22Rv1 (cell line): ENCODE data around the gene FOXP4.

Source experiments
- H3K27ac ChIP-seq: fragments of 450-650 bp; 2 replicates; pipeline ENCODE4 v1.5.1; 2017
- ZFX ChIP-seq: fragments of 450-650 bp; IDR thresholded peaks from 2 replicates; pipeline ENCODE4 v1.6.1; 2017; ENCODE audit warnings: antibody characterized with exemption, borderline replicate concordance
- TF ChIP-seq, protein P1 (sequence below): fragments of 450-650 bp; IDR thresholded peaks from 2 replicates; pipeline ENCODE4 v1.5.1; 2017; ENCODE audit warnings: mild to moderate bottlenecking

The FOXP4 gene

DNA sequence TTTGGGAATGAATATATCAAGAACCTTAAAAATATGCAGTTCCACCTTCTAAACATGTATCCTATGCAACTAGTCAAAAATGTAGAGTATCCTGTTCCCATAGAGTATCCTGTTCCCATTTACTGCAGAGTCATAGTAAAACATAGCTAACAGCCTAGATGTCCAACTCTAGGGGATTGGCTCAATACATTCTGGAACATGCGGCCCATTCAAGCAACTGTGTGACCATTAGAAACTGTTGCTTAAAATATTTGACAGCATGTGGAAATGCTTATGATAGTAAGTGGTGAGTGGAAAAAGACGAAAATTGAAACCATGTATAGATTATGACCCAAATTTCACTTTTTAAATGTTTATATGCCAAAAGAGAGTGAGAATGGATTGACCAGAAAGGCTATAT lies 11.2 kb downstream of the FOXP4 start:
- TF ChIP-seq, protein P1, sequence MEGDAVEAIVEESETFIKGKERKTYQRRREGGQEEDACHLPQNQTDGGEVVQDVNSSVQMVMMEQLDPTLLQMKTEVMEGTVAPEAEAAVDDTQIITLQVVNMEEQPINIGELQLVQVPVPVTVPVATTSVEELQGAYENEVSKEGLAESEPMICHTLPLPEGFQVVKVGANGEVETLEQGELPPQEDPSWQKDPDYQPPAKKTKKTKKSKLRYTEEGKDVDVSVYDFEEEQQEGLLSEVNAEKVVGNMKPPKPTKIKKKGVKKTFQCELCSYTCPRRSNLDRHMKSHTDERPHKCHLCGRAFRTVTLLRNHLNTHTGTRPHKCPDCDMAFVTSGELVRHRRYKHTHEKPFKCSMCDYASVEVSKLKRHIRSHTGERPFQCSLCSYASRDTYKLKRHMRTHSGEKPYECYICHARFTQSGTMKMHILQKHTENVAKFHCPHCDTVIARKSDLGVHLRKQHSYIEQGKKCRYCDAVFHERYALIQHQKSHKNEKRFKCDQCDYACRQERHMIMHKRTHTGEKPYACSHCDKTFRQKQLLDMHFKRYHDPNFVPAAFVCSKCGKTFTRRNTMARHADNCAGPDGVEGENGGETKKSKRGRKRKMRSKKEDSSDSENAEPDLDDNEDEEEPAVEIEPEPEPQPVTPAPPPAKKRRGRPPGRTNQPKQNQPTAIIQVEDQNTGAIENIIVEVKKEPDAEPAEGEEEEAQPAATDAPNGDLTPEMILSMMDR: no peak
- TF ChIP-seq ZFX: no peak
- no peak overlapping the region for H3K27ac ChIP-seq

DNA sequence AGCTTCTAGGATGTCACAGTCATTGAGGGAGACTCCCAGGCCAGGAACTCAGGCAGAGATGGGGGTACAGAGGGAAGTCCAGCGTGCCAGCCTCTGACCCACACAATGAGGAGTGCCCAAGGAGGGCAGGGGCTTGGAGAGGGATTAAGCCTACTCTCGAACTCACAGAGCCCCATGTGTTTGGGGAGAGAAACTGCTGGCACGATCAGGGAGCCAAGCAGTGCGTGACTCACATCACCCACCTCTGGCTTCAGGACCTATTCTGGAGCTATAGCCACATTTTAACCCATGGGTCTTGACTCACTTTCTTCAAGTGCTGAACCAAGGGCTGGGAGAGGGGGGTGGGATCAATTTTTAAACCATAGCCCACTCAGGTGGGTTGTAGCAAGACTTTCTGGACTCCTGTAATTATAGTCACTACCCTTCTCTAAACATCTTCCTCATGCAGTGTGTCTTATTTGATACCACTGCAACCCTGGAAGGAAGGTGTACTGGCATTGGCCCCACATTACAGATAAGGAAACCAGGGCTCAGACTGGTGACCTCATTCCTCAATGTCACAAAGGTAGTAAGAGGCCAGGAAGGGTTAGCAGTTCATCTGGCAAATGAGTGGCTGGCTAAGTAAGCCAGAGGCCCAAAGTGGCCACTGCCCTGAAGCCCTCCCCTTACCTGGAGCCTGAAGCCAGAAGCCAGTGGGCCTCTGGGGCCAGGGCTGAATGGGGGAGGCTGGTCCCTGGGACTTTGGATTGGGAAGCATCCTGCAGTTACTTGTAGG lies 12.0 kb downstream of the FOXP4 start:
- no peak for TF ChIP-seq ZFX
- TF ChIP-seq, protein P1: no peak
- H3K27ac ChIP-seq: no peak overlapping the region

GRCh38 chr6:41559655-41560427 lies 13.7 kb downstream of the FOXP4 start:
- H3K27ac ChIP-seq: no peak overlapping the region
- no peak for TF ChIP-seq ZFX
- TF ChIP-seq, protein P1: no peak

DNA sequence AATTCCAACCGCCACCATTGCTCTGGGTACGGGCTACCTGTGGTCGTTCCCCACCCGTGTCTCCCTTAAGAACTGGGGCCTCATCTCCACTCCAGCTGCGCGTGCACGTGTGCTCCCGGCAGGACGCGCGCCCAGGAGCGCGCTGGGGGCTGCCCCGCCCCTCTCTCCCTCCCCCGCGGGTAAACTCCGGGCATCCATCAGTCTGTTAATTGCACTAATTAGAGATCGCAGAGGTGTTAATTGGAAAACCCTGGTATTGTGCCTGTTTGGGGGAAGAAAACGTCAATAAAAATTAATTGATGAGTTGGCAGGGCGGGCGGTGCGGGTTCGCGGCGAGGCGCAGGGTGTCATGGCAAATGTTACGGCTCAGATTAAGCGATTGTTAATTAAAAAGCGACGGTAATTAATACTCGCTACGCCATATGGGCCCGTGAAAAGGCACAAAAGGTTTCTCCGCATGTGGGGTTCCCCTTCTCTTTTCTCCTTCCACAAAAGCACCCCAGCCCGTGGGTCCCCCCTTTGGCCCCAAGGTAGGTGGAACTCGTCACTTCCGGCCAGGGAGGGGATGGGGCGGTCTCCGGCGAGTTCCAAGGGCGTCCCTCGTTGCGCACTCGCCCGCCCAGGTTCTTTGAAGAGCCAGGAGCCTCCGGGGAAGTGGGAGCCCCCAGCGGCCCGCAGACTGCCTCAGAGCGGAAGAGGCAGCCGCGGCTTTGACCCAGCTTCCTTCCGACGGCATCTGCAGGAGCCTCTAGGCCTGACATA lies 14.4 kb downstream of the FOXP4 start:
- no peak for TF ChIP-seq ZFX
- TF ChIP-seq, protein P1: no peak
- H3K27ac ChIP-seq: no peak overlapping the region

- TF ChIP-seq, protein P1: no peak
- no peak for TF ChIP-seq ZFX
- H3K27ac ChIP-seq: no peak overlapping the region
Observed at GRCh38 chr6:41561416-41561815, 15.2 kb downstream of the FOXP4 start.

GRCh38 chr6:41561931-41562911 lies 16.0 kb downstream of the FOXP4 start:
- TF ChIP-seq ZFX: no peak
- TF ChIP-seq, protein P1: no peak
- H3K27ac ChIP-seq: no peak overlapping the region
